Testis (tissue), 2 donors: ENCODE measurements around the gene DAG1.

ENCODE experiments used
- POLR2A ChIP-seq: fragments of 450-650 bp; IDR thresholded peaks from one replicate; pipeline ENCODE4 v1.6.1; 2017; ENCODE audit warnings: antibody characterized with exemption, mild to moderate bottlenecking, moderate library complexity
- TF ChIP-seq, protein P1 (sequence below), 3 experiments: fragments of 450-650 bp in 2 of 3; fragments of 200-600 bp in 1 of 3; sonication (generic) in 1 of 3; IDR thresholded peaks; one replicate each; pipeline ENCODE4 v1.5.1; 2016 to 2019; ENCODE audit warnings: antibody characterized with exemption in 3 of 3, mild to moderate bottlenecking in 2 of 3, moderate library complexity in 1 of 3

DNA sequence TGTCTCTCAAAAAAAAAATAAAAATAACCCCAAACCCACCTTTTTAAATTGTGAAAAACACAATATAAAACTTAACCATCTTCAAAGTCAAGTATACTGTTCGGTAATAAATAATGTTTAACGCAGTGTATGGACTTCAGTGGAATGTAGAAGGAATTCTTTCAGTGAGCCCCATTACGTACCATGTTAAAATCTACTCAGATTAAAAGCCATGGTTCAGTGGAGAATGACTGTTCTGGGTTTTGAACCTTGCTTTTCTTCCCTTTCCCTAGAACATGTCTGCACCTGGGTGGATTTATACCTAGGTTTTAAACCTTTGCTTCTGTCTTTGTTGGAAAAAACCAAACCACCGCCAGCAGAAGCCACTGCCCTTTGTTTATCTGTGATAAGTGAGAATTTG, 27.5 kb downstream of the DAG1 start:
- TF ChIP-seq, protein P1, sequence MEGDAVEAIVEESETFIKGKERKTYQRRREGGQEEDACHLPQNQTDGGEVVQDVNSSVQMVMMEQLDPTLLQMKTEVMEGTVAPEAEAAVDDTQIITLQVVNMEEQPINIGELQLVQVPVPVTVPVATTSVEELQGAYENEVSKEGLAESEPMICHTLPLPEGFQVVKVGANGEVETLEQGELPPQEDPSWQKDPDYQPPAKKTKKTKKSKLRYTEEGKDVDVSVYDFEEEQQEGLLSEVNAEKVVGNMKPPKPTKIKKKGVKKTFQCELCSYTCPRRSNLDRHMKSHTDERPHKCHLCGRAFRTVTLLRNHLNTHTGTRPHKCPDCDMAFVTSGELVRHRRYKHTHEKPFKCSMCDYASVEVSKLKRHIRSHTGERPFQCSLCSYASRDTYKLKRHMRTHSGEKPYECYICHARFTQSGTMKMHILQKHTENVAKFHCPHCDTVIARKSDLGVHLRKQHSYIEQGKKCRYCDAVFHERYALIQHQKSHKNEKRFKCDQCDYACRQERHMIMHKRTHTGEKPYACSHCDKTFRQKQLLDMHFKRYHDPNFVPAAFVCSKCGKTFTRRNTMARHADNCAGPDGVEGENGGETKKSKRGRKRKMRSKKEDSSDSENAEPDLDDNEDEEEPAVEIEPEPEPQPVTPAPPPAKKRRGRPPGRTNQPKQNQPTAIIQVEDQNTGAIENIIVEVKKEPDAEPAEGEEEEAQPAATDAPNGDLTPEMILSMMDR (IDR thresholded peaks at IDR 0.05) = no peak
- no peak for TF ChIP-seq POLR2A
